SU-DHL-6 (cell line): ENCODE measurements around the gene GIPC3.
A peak's percentile ranks its signal among the peaks of the same experiment; 100 is the strongest.
"Not testable (repeated sequence)": the region's sequence is repeated elsewhere in the genome, so short reads cannot be mapped to it uniquely, and the experiment has no call there.

Experiments
- H2AFZ ChIP-seq: fragments of 200-600 bp; sonication (generic); 2 replicates; pipeline ENCODE4 v1.6.1; 2014; ENCODE audit warnings: low read depth, mild to moderate bottlenecking, moderate library complexity, mixed read lengths, antibody characterized with exemption, low read length; ENCODE audit not compliant: severe bottlenecking
- H3F3A ChIP-seq: fragments of 200-600 bp; shearing (Covaris generic); 2 replicates; pipeline ENCODE4 v1.6.0; 2016; ENCODE audit warnings: antibody characterized with exemption, mild to moderate bottlenecking; ENCODE audit not compliant: insufficient read depth
- H3K27ac ChIP-seq: fragments of 200-600 bp; sonication (generic); 2 replicates; pipeline ENCODE4 v1.5.1; 2016; ENCODE audit warnings: low read depth, mild to moderate bottlenecking, low read length, moderate library complexity, mixed read lengths
- H3K27me3 ChIP-seq: fragments of 200-600 bp; sonication (generic), shearing (Covaris generic); 2 replicates; pipeline ENCODE4 v1.6.0; 2014; ENCODE audit warnings: mild to moderate bottlenecking, low read length
- H3K36me3 ChIP-seq: fragments of 200-600 bp; sonication (generic); 2 replicates; pipeline ENCODE4 v1.6.1; 2014; ENCODE audit warnings: mild to moderate bottlenecking, low read length, mixed read lengths
- H3K4me2 ChIP-seq: fragments of 300-600, 200-600 bp; shearing (Covaris generic), sonication (generic); 2 replicates; pipeline ENCODE4 v1.6.0; 2014; ENCODE audit warnings: low read length, low read depth, mild to moderate bottlenecking; ENCODE audit not compliant: poor library complexity, severe bottlenecking
- H3K4me3 ChIP-seq: fragments of 200-600 bp; sonication (generic); 2 replicates; pipeline ENCODE4 v1.5.1; 2014; ENCODE audit warnings: antibody characterized with exemption, low read length, mild to moderate bottlenecking, mixed read lengths; ENCODE audit not compliant: insufficient read depth, poor library complexity, severe bottlenecking
- H3K79me2 ChIP-seq: fragments of 200-600 bp; sonication (generic); 2 replicates; pipeline ENCODE4 v1.6.1; 2014; ENCODE audit warnings: mild to moderate bottlenecking, low read length, moderate library complexity; ENCODE audit not compliant: insufficient read depth
- H3K9ac ChIP-seq: fragments of 200-600 bp; sonication (generic); 2 replicates; pipeline ENCODE4 v1.7.0; 2014; ENCODE audit warnings: mild to moderate bottlenecking, low read length
- H3K9me2 ChIP-seq: fragments of 200-600 bp; sonication (generic); replicated peaks from 2 replicates; pipeline ENCODE4 v1.6.1; 2014; ENCODE audit warnings: low read length; ENCODE audit not compliant: insufficient read depth
- H3K9me3 ChIP-seq: fragments of 200-600 bp; sonication (generic); 2 replicates; pipeline ENCODE4 v1.6.1; 2014; ENCODE audit warnings: low read length, mixed read lengths; ENCODE audit not compliant: insufficient read depth
- H4K20me1 ChIP-seq: fragments of 200-600 bp; sonication (generic); 2 replicates; pipeline ENCODE4 v1.6.1; 2014; ENCODE audit warnings: low read depth, mild to moderate bottlenecking, antibody characterized with exemption, low read length, moderate library complexity, mixed read lengths
- CTCF ChIP-seq: fragments of 200-600 bp; sonication (generic); IDR thresholded peaks from one replicate; pipeline ENCODE4 v1.5.1; 2017; ENCODE audit warnings: antibody characterized with exemption, mild to moderate bottlenecking, low read length, moderate library complexity; ENCODE audit not compliant: insufficient read depth, poor library complexity, severe bottlenecking
- EZH2phosphoT487 ChIP-seq: fragments of 200-600 bp; sonication (generic), shearing (Covaris generic); conservative IDR thresholded peaks from 2 replicates; pipeline ENCODE4 v1.6.1; 2018; ENCODE audit warnings: mild to moderate bottlenecking, antibody characterized with exemption, low read length, moderate library complexity, mixed read lengths

Gene GIPC3

GRCh38 chr19:3557461-3558248 is 27.6 kb upstream of the GIPC3 start, which contains the start of gene MFSD12:
MFSD12 (minus strand) TSS chr19:3557586; CDS start chr19:3557403, 183 bp downstream.
- H3K4me2 ChIP-seq = peak within 1 kb of the TSS; percentile 68
- peak within 1 kb of the TSS; percentile 84 for H2AFZ ChIP-seq
- H3K27me3 ChIP-seq = no peaks in the 10 kb centered on the region
- peak within 1 kb of the TSS; percentile 62 for H3K9ac ChIP-seq
- no peaks in the 10 kb centered on the region for H3K9me3 ChIP-seq
- peaks cover 7% of the 10 kb centered on the region; the same call in 1 of the 2 replicates for H4K20me1 ChIP-seq
- H3F3A ChIP-seq = no peaks in the 10 kb centered on the region
- peaks cover 25% of the 10 kb centered on the region for H3K79me2 ChIP-seq
- H3K4me3 ChIP-seq = peak within 1 kb of the TSS; percentile 62
- no peaks in the 10 kb centered on the region for H3K36me3 ChIP-seq
- no peak within 1 kb of the TSS for H3K27ac ChIP-seq
- TF ChIP-seq CTCF (no peak), EZH2phosphoT487 (no peak)
- H3K9me2 ChIP-seq = no peaks in the 10 kb centered on the region

- TF ChIP-seq EZH2phosphoT487 (no peak), CTCF (no peak)
- Histone ChIP-seq H3K27ac (no peak overlapping the region), H3K9me2 (no peaks in the 10 kb centered on the region), H4K20me1 (no peaks in the 10 kb centered on the region), H3F3A (no peaks in the 10 kb centered on the region), H3K9ac (no peak overlapping the region), H3K27me3 (no peaks in the 10 kb centered on the region), H3K36me3 (no peaks in the 10 kb centered on the region), H3K9me3 (no peaks in the 10 kb centered on the region), H3K79me2 (no peaks in the 10 kb centered on the region), H2AFZ (no peak overlapping the region), H3K4me2 (no peak overlapping the region), H3K4me3 (no peak overlapping the region)
Observed at GRCh38 chr19:3563709-3564524, 21.4 kb upstream of the GIPC3 start.

GRCh38 chr19:3565139-3565538 is 20.1 kb upstream of the GIPC3 start:
- no peak overlapping the region for H3K4me2 ChIP-seq
- H3K27ac ChIP-seq = no peak overlapping the region
- H4K20me1 ChIP-seq = no peaks in the 10 kb centered on the region
- H3F3A ChIP-seq = no peaks in the 10 kb centered on the region
- H3K9me3 ChIP-seq = no peaks in the 10 kb centered on the region
- no peaks in the 10 kb centered on the region for H3K27me3 ChIP-seq
- TF ChIP-seq EZH2phosphoT487 (no peak), CTCF (no peak)
- no peaks in the 10 kb centered on the region for H3K79me2 ChIP-seq
- H3K4me3 ChIP-seq = no peak overlapping the region
- no peaks in the 10 kb centered on the region for H3K36me3 ChIP-seq
- no peak overlapping the region for H3K9ac ChIP-seq
- H3K9me2 ChIP-seq = no peaks in the 10 kb centered on the region
- no peak overlapping the region for H2AFZ ChIP-seq

GRCh38 chr19:3570042-3570441 is 15.2 kb upstream of the GIPC3 start:
- not testable (repeated sequence) for H3K9ac ChIP-seq, H3K36me3 ChIP-seq, H3K79me2 ChIP-seq, H3K9me2 ChIP-seq, H3K27ac ChIP-seq, H3K4me3 ChIP-seq, H3K9me3 ChIP-seq, H3F3A ChIP-seq, H3K27me3 ChIP-seq, H2AFZ ChIP-seq, H3K4me2 ChIP-seq, H4K20me1 ChIP-seq
